Measurements from ENCODE around the gene FECH. TPM values are rescaled to one million over a fixed set of nuclear protein-coding genes. Genes with fewer than 3 reads are reported as not detected.
A peak's percentile ranks its signal among the peaks of the same experiment; 100 is the strongest.

FECH gene
- total and polyA plus RNA-seq, 2 donors = 24.6 to 28.7 TPM

GRCh38 chr18:57569133-57569532 is 17.4 kb downstream of the FECH start:
- 67% methylated on average over 2 of the region's 2 CpGs for WGBS
- H3K36me3 ChIP-seq (ENCODE audit: insufficient read depth) = peaks cover 3% of the 10 kb centered on the region

DNA sequence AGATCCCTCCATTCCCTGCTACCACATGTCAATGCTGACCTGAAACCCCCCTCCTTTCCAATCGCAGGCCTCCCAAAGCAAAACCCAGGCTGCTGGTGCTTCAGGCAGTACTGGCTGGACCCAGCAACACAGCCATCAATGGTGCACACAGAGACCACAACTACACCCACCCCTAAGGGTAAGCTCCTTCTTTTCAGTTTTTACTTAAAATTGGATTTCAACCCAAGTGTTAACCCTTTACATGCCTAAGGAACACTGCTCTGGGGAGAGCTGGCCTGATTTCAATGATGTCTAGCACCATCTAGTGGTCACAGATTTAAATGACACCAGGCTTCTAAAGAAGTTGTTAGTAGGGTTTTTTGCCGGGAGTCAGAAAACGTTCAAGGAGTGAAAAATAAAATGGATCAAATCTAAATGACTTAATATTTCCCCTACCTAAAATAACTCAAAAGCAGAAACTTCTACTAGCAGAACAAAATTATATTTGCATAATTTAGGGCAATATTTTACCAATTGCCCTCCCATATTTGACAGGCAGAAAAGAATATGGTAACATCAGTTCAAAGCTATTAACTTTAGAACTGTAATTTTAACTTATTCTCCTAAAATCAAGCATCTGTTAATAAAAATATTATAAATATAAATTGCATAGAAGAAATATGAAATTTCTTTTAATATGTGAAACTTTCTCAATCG is 24.6 kb downstream of the FECH start:
- Histone ChIP-seq H3K4me3 (ENCODE audit: low read depth, low read length) (no peak overlapping the region), H3K27ac (ENCODE audit: low read depth) (no peak overlapping the region), H3K4me1 (ENCODE audit: insufficient read depth) (no peaks in the 10 kb centered on the region), H3K36me3 (ENCODE audit: insufficient read depth) (peaks cover 2% of the 10 kb centered on the region)
- 45% methylated on average over 4 of the region's 4 CpGs for WGBS
- no peak for DNase-seq (ENCODE audit: extremely low spot score)

More at GRCh38 chr18:57569133-57569532, 17.4 kb downstream of the FECH start:
- H3K4me1 ChIP-seq (ENCODE audit: insufficient read depth) = no peaks in the 10 kb centered on the region
- H3K4me3 ChIP-seq (ENCODE audit: low read depth, low read length) = no peak overlapping the region
- DNase-seq (ENCODE audit: extremely low spot score) = no peak
- H3K27ac ChIP-seq (ENCODE audit: low read depth) = no peak overlapping the region

DNA sequence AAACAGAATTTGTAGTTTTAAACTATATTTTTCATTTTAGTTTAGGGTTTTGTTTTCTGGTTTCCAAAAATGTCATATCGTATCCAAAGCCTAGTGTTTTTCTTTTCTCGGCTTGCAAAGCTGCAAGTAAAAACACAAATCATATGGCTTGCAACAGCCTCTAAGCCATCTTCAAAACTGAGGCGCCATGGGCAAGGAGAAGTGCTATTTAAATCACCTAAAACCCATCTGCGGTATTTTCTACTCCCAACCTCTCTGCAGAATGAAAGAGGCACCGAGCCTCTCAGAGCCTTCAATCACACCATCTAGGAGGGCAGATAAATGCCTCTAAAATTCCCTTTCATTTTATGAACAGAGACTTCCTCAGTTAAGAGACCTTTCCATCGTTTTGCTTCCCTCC is 25.2 kb downstream of the FECH start:
- Histone ChIP-seq H3K4me1 (ENCODE audit: insufficient read depth) (no peaks in the 10 kb centered on the region), H3K4me3 (ENCODE audit: low read depth, low read length) (no peak overlapping the region), H3K36me3 (ENCODE audit: insufficient read depth) (peaks cover 2% of the 10 kb centered on the region), H3K27ac (ENCODE audit: low read depth) (no peak overlapping the region)
- DNase-seq (ENCODE audit: extremely low spot score) = no peak
- WGBS = 82% methylated on average over 6 of the region's 6 CpGs

- Histone ChIP-seq H3K36me3 (ENCODE audit: insufficient read depth) (peaks cover 2% of the 10 kb centered on the region), H3K27ac (ENCODE audit: low read depth) (no peak overlapping the region), H3K4me3 (ENCODE audit: low read depth, low read length) (no peak overlapping the region), H3K4me1 (ENCODE audit: insufficient read depth) (no peaks in the 10 kb centered on the region)
- 56% methylated on average over 6 of the region's 6 CpGs for WGBS
- DNase-seq (ENCODE audit: extremely low spot score) = peak; percentile 8
Observed at GRCh38 chr18:57559314-57559713, 27.2 kb downstream of the FECH start.

DNA sequence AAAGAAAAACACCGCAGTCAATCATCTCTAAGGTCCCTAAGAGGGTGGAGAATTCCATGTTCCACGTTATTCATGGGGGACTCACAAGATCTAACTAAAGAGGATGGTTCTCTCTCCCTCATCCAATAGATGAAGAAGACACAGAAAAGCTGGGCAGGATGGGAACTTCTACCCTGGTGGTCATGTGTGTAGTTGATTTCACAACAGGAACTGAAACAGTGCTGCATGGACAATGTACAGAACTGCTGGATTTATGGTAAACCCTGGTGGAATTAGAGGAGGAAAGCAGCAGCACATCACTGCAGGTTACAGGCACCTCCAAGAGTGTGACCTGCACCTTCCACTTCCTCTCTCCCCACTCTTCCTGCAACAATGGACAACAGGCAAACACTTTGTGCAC is 31.4 kb downstream of the FECH start:
- WGBS = 88% methylated on average over 2 of the region's 2 CpGs
- no peak for DNase-seq (ENCODE audit: extremely low spot score)
- no peak overlapping the region for H3K4me3 ChIP-seq (ENCODE audit: low read depth, low read length)
- peaks cover 2% of the 10 kb centered on the region for H3K36me3 ChIP-seq (ENCODE audit: insufficient read depth)
- H3K27ac ChIP-seq (ENCODE audit: low read depth) = no peak overlapping the region
- no peaks in the 10 kb centered on the region for H3K4me1 ChIP-seq (ENCODE audit: insufficient read depth)

GRCh38 chr18:57550510-57550909 is 36.0 kb downstream of the FECH start:
- DNase-seq (ENCODE audit: extremely low spot score) = no peak
- 83% methylated on average over 10 of the region's 10 CpGs for WGBS
- Histone ChIP-seq H3K27ac (ENCODE audit: low read depth) (no peak overlapping the region), H3K4me3 (ENCODE audit: low read depth, low read length) (no peak overlapping the region), H3K4me1 (ENCODE audit: insufficient read depth) (no peaks in the 10 kb centered on the region), H3K36me3 (ENCODE audit: insufficient read depth) (peaks cover 2% of the 10 kb centered on the region)

GRCh38 chr18:57547260-57547659 is 39.2 kb downstream of the FECH start:
- no peak for DNase-seq (ENCODE audit: extremely low spot score)
- H3K27ac ChIP-seq (ENCODE audit: low read depth) = no peak overlapping the region
- H3K36me3 ChIP-seq (ENCODE audit: insufficient read depth) = peaks cover 2% of the 10 kb centered on the region
- H3K4me1 ChIP-seq (ENCODE audit: insufficient read depth) = no peaks in the 10 kb centered on the region
- H3K4me3 ChIP-seq (ENCODE audit: low read depth, low read length) = no peak overlapping the region
- 69% methylated on average over 4 of the region's 4 CpGs for WGBS

- no peak overlapping the region for H3K27ac ChIP-seq (ENCODE audit: low read depth)
- WGBS = 61% methylated on average over 8 of the region's 8 CpGs
- H3K36me3 ChIP-seq (ENCODE audit: insufficient read depth) = no peaks in the 10 kb centered on the region
- DNase-seq (ENCODE audit: extremely low spot score) = no peak
- H3K4me1 ChIP-seq (ENCODE audit: insufficient read depth) = no peaks in the 10 kb centered on the region
- no peak overlapping the region for H3K4me3 ChIP-seq (ENCODE audit: low read depth, low read length)
Observed at GRCh38 chr18:57544936-57545660, 41.4 kb downstream of the FECH start.

- DNase-seq (ENCODE audit: extremely low spot score) = no peak
- WGBS = 73% methylated on average over 8 of the region's 8 CpGs
- no peaks in the 10 kb centered on the region for H3K36me3 ChIP-seq (ENCODE audit: insufficient read depth)
- H3K27ac ChIP-seq (ENCODE audit: low read depth) = no peak overlapping the region
- no peak overlapping the region for H3K4me3 ChIP-seq (ENCODE audit: low read depth, low read length)
- no peaks in the 10 kb centered on the region for H3K4me1 ChIP-seq (ENCODE audit: insufficient read depth)
Observed at GRCh38 chr18:57543560-57543959, 42.9 kb downstream of the FECH start.

DNA sequence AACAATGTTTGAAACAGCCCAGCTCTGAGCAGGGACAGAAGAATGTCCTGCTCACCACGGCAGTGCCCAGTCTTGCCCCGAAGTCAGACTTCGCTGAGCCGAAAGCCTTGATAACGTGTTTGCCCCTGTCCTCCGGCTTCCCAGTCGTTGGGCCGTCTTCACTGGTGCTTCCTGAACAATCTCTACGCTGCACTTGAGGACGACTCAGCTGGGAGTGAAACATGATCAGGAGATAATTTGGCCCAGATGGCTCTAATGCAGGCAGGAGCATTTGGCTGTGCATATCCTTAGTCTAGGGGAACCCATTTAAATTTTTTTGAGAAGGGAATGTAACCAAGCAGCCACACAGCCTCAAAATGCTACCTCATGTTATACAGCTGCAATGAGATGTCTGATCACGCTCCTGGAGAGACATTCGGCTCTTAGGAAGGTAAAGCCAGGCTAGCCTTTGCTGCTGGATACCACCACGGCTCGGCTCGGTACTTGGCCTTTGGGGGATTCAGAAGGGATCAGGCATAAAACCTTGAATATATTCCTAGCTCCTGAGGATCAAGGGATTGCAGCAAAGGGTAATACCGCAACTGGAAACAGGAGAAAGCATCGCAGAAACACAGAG is 43.6 kb downstream of the FECH start:
- no peaks in the 10 kb centered on the region for H3K36me3 ChIP-seq (ENCODE audit: insufficient read depth)
- H3K4me3 ChIP-seq (ENCODE audit: low read depth, low read length) = no peak overlapping the region
- no peaks in the 10 kb centered on the region for H3K4me1 ChIP-seq (ENCODE audit: insufficient read depth)
- no peak for DNase-seq (ENCODE audit: extremely low spot score)
- H3K27ac ChIP-seq (ENCODE audit: low read depth) = no peak overlapping the region
- 37% methylated on average over 17 of the region's 17 CpGs for WGBS

DNA sequence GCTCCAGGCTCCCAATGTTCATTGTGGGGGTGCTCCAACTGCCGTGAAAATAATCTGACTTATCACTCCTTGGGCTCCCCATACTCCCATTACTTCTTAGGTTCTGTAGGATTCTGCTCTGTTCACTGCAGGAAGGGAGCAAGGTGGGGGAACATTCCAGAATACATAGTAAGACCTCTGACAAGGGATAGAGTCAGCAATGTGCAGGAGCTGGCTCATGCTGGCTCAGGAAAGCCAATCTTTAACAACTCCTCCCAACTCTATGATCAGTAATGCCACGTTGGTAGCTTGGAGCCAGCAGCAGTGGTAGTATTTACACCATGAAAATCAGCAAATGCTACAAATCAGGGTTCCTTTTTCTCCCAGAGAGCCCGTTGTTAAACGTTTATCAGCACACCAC is 44.4 kb downstream of the FECH start:
- H3K27ac ChIP-seq (ENCODE audit: low read depth) = no peak overlapping the region
- no peak for DNase-seq (ENCODE audit: extremely low spot score)
- WGBS = 38% methylated on average over 4 of the region's 4 CpGs
- H3K4me3 ChIP-seq (ENCODE audit: low read depth, low read length) = no peak overlapping the region
- H3K4me1 ChIP-seq (ENCODE audit: insufficient read depth) = no peaks in the 10 kb centered on the region
- H3K36me3 ChIP-seq (ENCODE audit: insufficient read depth) = no peaks in the 10 kb centered on the region

DNA sequence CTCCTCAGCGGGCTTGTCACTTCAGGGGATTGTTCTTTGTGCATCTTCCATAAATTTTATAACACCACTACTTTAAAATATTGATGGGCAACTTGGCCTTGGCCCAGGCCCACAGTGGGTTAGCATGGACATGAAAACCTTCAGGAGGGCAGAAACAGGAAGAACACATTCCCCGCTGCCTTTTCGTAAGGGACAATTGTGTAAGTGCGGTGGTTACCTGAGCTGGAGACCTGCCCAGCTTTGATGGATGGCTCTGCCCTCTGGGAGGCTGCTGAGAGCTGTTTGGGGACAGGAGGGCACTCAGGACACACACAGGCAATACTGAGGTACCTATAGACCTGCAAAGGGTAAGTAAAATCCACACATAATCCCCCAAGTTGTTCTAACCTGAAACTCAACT is 46.8 kb downstream of the FECH start:
- WGBS = 92% methylated on average over 4 of the region's 4 CpGs
- H3K4me3 ChIP-seq (ENCODE audit: low read depth, low read length) = no peak overlapping the region
- DNase-seq (ENCODE audit: extremely low spot score) = no peak
- H3K36me3 ChIP-seq (ENCODE audit: insufficient read depth) = no peaks in the 10 kb centered on the region
- no peaks in the 10 kb centered on the region for H3K4me1 ChIP-seq (ENCODE audit: insufficient read depth)
- no peak overlapping the region for H3K27ac ChIP-seq (ENCODE audit: low read depth)

DNA sequence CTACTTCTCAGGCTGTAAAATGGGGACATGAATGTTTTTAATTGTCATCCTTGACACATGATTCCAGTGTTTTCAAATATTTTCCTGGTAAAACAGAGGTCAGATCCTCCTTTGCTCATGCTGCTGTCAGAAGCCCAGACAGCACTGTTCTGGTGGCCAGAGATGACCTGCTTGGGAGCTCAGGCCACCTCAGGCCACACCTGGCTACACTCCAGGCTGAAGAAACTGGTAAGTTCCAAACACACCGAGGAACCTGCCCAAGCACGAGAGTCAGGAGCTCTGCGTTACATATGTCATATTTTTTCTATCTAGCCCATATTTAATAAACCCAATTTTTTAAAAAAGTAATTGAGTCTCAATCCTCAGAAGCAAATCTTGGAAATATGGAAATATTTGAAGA is 47.9 kb downstream of the FECH start:
- Histone ChIP-seq H3K4me1 (ENCODE audit: insufficient read depth) (no peaks in the 10 kb centered on the region), H3K4me3 (ENCODE audit: low read depth, low read length) (no peak overlapping the region), H3K36me3 (ENCODE audit: insufficient read depth) (no peaks in the 10 kb centered on the region), H3K27ac (ENCODE audit: low read depth) (no peak overlapping the region)
- no peak for DNase-seq (ENCODE audit: extremely low spot score)
- WGBS = 94% methylated on average over 3 of the region's 3 CpGs

DNA sequence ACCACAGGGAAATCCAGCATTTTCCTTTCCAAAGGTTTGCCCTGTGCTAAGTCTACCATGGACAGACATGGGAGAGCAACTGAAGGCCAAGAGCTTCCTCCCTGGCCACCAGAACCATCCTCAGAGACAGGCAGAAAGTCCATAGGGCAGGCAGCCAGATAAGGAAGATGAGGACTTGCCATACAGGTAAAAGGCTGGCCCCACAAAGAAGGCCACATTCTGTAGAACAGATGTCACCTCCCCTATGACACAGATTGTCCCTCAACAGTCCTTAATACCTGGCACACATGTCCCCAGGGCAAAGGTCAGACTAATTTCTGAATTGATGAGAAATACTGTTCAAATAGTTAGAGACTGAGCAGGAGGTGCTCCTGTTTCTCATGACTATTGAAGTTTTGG is 52.0 kb downstream of the FECH start:
- no peaks in the 10 kb centered on the region for H3K4me1 ChIP-seq (ENCODE audit: insufficient read depth)
- H3K27ac ChIP-seq (ENCODE audit: low read depth) = no peak overlapping the region
- H3K36me3 ChIP-seq (ENCODE audit: insufficient read depth) = no peaks in the 10 kb centered on the region
- H3K4me3 ChIP-seq (ENCODE audit: low read depth, low read length) = no peak overlapping the region
- DNase-seq (ENCODE audit: extremely low spot score) = no peak
